SK-N-SH treated with all-trans-retinoic acid at 6 μM for 48 hours (cell line): ENCODE data around the gene STRBP.

Experiments used
- ARNTL ChIP-seq: fragments of 450-650 bp; formaldehyde crosslinking; IDR thresholded peaks from 2 replicates; pipeline ENCODE4 v1.5.0; 2020; ENCODE audit warnings: low read depth, mild to moderate bottlenecking, moderate library complexity, borderline replicate concordance
- BACH2 ChIP-seq: fragments of 250-450 bp; sonication (Bioruptor Pico); IDR thresholded peaks from 2 replicates; pipeline ENCODE4 v1.9.0; 2021; ENCODE audit warnings: mild to moderate bottlenecking, borderline replicate concordance
- ISL1 ChIP-seq: fragments of 250-450 bp; sonication (Bioruptor Pico); IDR thresholded peaks from 2 replicates; pipeline ENCODE4 v2.1.2; 2022; ENCODE audit warnings: mild to moderate bottlenecking, moderate library complexity
- PATZ1 ChIP-seq: fragments of 250-450 bp; sonication (Bioruptor Pico); IDR thresholded peaks from 2 replicates; pipeline ENCODE4 v1.8.0; 2020; ENCODE audit warnings: mild to moderate bottlenecking, moderate library complexity, borderline replicate concordance
- TCF4 ChIP-seq: fragments of 250-450 bp; sonication (Bioruptor Pico); IDR thresholded peaks from 2 replicates; pipeline ENCODE4 v1.8.0; 2021; ENCODE audit warnings: mild to moderate bottlenecking, moderate library complexity, borderline replicate concordance
- TSHZ2 ChIP-seq: fragments of 250-450 bp; sonication (Bioruptor Pico); IDR thresholded peaks from 2 replicates; pipeline ENCODE4 v1.5.0; 2020; ENCODE audit warnings: mild to moderate bottlenecking, moderate library complexity
- ZC3H10 ChIP-seq: fragments of 250-450 bp; sonication (Bioruptor Pico); IDR thresholded peaks from 2 replicates; pipeline ENCODE4 v1.5.1; 2021; ENCODE audit warnings: mild to moderate bottlenecking, moderate library complexity

- TF ChIP-seq BACH2 (CRISPR knock-in tag) (no peak), TCF4 (CRISPR knock-in tag) (no peak), PATZ1 (no peak), TSHZ2 (CRISPR knock-in tag) (no peak), ZC3H10 (no peak), ISL1 (CRISPR knock-in tag) (no peak), ARNTL (no peak)
These were observed 31.2 kb downstream of the STRBP start for GRCh38 chr9:123237220-123237619.
